ENCODE data around the gene MGLL. TPM values are rescaled to one million over a fixed set of nuclear protein-coding genes. Genes with fewer than 3 reads are reported as not detected.

The MGLL gene
- total RNA-seq, 1 experiment from 2014 or later = 2.1 TPM

DNA sequence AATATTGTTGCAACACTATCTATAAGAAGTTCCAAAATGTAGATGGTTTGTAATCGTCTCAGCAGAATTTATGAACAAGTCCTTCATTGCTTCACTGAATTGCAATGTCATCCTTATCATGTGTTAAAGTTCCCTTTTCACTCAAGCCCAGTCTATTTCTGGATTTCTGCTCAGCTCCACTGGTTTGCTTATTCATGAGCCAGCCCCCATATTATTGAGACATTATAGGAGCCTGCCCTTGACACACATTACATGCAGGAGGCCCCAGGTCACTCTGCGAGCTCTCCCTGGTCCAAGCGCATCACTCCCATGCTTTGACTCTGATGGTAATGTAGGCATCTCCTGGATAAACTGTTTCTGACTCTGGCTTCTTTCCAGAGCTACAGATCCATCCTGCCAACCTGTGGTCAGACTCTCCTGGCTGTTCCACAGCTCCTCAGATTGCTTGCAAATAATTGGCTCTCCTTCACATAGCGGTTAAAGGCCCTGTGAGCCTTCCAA is 92.7 kb downstream of the MGLL start:
- ATAC-seq (no peak), DNase-seq (ENCODE audit: low read depth, low spot score) (no peak)
- Histone ChIP-seq H3K4me3 (ENCODE audit: low read depth in 2 of 2, low read length in 2 of 2) (no peak overlapping the region), H3K9me3 (ENCODE audit: control insufficient read depth, insufficient read depth, low read depth, low read length) (no peaks in the 10 kb centered on the region), H3K27me3 (ENCODE audit: control insufficient read depth, insufficient read depth, low read length) (no peaks in the 10 kb centered on the region; the same call in 1 of the 2 replicates), H3K27ac (ENCODE audit: low read length) (no peak overlapping the region), H3K36me3 (ENCODE audit: control insufficient read depth, insufficient read depth, low read length) (no peaks in the 10 kb centered on the region), H3K4me1 (ENCODE audit: control insufficient read depth, insufficient read depth, low read length) (no peaks in the 10 kb centered on the region)
- CTCF ChIA-PET = no interaction called here
- in situ Hi-C loops (cut with HindIII; ENCODE audit: low pct_unique_long_range_greater_than_20kb, low sequenced_read_pairs) (no loop called here), intact Hi-C loops (cut with micrococcal nuclease; ENCODE audit: unreplicated experiment) (no loop called here)
- POLR2A ChIA-PET = no interaction called here
- TF ChIP-seq POLR2AphosphoS5 (IDR thresholded peaks at IDR 0.05; ENCODE audit: low read depth, low read length) (no peak), SIN3A (IDR thresholded peaks at IDR 0.05; ENCODE audit: borderline replicate concordance, insufficient read depth, low read depth, low read length) (no peak), TCF7L2 (IDR thresholded peaks at IDR 0.05; ENCODE audit: low read depth, low read length) (no peak)
- TF ChIP-seq, protein P1, sequence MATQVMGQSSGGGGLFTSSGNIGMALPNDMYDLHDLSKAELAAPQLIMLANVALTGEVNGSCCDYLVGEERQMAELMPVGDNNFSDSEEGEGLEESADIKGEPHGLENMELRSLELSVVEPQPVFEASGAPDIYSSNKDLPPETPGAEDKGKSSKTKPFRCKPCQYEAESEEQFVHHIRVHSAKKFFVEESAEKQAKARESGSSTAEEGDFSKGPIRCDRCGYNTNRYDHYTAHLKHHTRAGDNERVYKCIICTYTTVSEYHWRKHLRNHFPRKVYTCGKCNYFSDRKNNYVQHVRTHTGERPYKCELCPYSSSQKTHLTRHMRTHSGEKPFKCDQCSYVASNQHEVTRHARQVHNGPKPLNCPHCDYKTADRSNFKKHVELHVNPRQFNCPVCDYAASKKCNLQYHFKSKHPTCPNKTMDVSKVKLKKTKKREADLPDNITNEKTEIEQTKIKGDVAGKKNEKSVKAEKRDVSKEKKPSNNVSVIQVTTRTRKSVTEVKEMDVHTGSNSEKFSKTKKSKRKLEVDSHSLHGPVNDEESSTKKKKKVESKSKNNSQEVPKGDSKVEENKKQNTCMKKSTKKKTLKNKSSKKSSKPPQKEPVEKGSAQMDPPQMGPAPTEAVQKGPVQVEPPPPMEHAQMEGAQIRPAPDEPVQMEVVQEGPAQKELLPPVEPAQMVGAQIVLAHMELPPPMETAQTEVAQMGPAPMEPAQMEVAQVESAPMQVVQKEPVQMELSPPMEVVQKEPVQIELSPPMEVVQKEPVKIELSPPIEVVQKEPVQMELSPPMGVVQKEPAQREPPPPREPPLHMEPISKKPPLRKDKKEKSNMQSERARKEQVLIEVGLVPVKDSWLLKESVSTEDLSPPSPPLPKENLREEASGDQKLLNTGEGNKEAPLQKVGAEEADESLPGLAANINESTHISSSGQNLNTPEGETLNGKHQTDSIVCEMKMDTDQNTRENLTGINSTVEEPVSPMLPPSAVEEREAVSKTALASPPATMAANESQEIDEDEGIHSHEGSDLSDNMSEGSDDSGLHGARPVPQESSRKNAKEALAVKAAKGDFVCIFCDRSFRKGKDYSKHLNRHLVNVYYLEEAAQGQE (IDR thresholded peaks at IDR 0.05; ENCODE audit: insufficient read depth in 1 of 2, low read depth in 2 of 2, low read length in 1 of 2) = no peak
- TF ChIP-seq, protein P2, sequence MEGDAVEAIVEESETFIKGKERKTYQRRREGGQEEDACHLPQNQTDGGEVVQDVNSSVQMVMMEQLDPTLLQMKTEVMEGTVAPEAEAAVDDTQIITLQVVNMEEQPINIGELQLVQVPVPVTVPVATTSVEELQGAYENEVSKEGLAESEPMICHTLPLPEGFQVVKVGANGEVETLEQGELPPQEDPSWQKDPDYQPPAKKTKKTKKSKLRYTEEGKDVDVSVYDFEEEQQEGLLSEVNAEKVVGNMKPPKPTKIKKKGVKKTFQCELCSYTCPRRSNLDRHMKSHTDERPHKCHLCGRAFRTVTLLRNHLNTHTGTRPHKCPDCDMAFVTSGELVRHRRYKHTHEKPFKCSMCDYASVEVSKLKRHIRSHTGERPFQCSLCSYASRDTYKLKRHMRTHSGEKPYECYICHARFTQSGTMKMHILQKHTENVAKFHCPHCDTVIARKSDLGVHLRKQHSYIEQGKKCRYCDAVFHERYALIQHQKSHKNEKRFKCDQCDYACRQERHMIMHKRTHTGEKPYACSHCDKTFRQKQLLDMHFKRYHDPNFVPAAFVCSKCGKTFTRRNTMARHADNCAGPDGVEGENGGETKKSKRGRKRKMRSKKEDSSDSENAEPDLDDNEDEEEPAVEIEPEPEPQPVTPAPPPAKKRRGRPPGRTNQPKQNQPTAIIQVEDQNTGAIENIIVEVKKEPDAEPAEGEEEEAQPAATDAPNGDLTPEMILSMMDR (IDR thresholded peaks at IDR 0.05) = no peak
- BruUV-seq (replicated peaks) = no TSS peak

GRCh38 chr3:127728417-127729015 is 93.8 kb downstream of the MGLL start:
- TF ChIP-seq SIN3A (IDR thresholded peaks at IDR 0.05; ENCODE audit: borderline replicate concordance, insufficient read depth, low read depth, low read length) = no peak
- BruUV-seq (replicated peaks) = no TSS peak
- intact Hi-C loops (cut with micrococcal nuclease; ENCODE audit: unreplicated experiment) = no loop called here
- H3K4me1 ChIP-seq (ENCODE audit: control insufficient read depth, insufficient read depth, low read length) = no peaks in the 10 kb centered on the region
- no peak for DNase-seq (ENCODE audit: low read depth, low spot score)
- no peaks in the 10 kb centered on the region for H3K36me3 ChIP-seq (ENCODE audit: control insufficient read depth, insufficient read depth, low read length)
- H3K4me3 ChIP-seq (ENCODE audit: low read depth in 2 of 2, low read length in 2 of 2) = no peak overlapping the region
- in situ Hi-C loops (cut with HindIII; ENCODE audit: low pct_unique_long_range_greater_than_20kb, low sequenced_read_pairs) = no loop called here
- H3K9me3 ChIP-seq (ENCODE audit: control insufficient read depth, insufficient read depth, low read depth, low read length) = no peaks in the 10 kb centered on the region
- no peak overlapping the region for H3K27ac ChIP-seq (ENCODE audit: low read length)
- no peak for ATAC-seq
- H3K27me3 ChIP-seq (ENCODE audit: control insufficient read depth, insufficient read depth, low read length) = no peaks in the 10 kb centered on the region; the same call in 1 of the 2 replicates
- POLR2A ChIA-PET = no interaction called here
- CTCF ChIA-PET = no interaction called here

- in situ Hi-C loops (cut with HindIII; ENCODE audit: low pct_unique_long_range_greater_than_20kb, low sequenced_read_pairs) = no loop called here
- no peak overlapping the region for H3K4me3 ChIP-seq (ENCODE audit: low read depth in 2 of 2, low read length in 2 of 2)
Observed at GRCh38 chr3:127726894-127727293, 95.4 kb downstream of the MGLL start.

More at GRCh38 chr3:127726894-127727293, 95.4 kb downstream of the MGLL start:
- ATAC-seq (no peak), DNase-seq (ENCODE audit: low read depth, low spot score) (no peak)
- H3K27ac ChIP-seq (ENCODE audit: low read length) = no peak overlapping the region
- TF ChIP-seq, protein P1 (IDR thresholded peaks at IDR 0.05; ENCODE audit: insufficient read depth in 1 of 2, low read depth in 2 of 2, low read length in 1 of 2) = no peak
- TF ChIP-seq SIN3A (IDR thresholded peaks at IDR 0.05; ENCODE audit: borderline replicate concordance, insufficient read depth, low read depth, low read length) (no peak), TCF7L2 (IDR thresholded peaks at IDR 0.05; ENCODE audit: low read depth, low read length) (no peak), POLR2AphosphoS5 (IDR thresholded peaks at IDR 0.05; ENCODE audit: low read depth, low read length) (no peak)
- TF ChIP-seq, protein P2 (IDR thresholded peaks at IDR 0.05) = no peak
- intact Hi-C loops (cut with micrococcal nuclease; ENCODE audit: unreplicated experiment) = no loop called here
- no peaks in the 10 kb centered on the region for H3K36me3 ChIP-seq (ENCODE audit: control insufficient read depth, insufficient read depth, low read length)
- H3K9me3 ChIP-seq (ENCODE audit: control insufficient read depth, insufficient read depth, low read depth, low read length) = no peaks in the 10 kb centered on the region
- ChIA-PET POLR2A (no interaction called here), CTCF (no interaction called here)
- H3K27me3 ChIP-seq (ENCODE audit: control insufficient read depth, insufficient read depth, low read length) = no peaks in the 10 kb centered on the region; the same call in 1 of the 2 replicates
- BruUV-seq (replicated peaks) = no TSS peak
- H3K4me1 ChIP-seq (ENCODE audit: control insufficient read depth, insufficient read depth, low read length) = no peaks in the 10 kb centered on the region
